AG09319 (cell line): ENCODE measurements around the gene SLC35F6.

Experiments used
- DNase-seq: peaks from one replicate; pipeline ENCODE4 v3.0.0-alpha.2; 2010; ENCODE audit warnings: low read depth; ENCODE audit errors: extremely low read depth
- CTCF ChIP-seq: IDR thresholded peaks from 2 replicates; pipeline ENCODE4 v1.5.1; 2011; ENCODE audit warnings: low read depth, mild to moderate bottlenecking, inconsistent platforms, low read length, moderate library complexity

Gene SLC35F6

GRCh38 chr2:26818972-26819371 lies 54.9 kb downstream of the SLC35F6 start:
- no peak for TF ChIP-seq CTCF
- no peak for DNase-seq

- TF ChIP-seq CTCF = no peak
- no peak for DNase-seq
These were observed 56.8 kb downstream of the SLC35F6 start for GRCh38 chr2:26820932-26821331.

GRCh38 chr2:26822877-26823276 lies 58.8 kb downstream of the SLC35F6 start:
- TF ChIP-seq CTCF = no peak
- DNase-seq = no peak
